H1 (cell line): ENCODE results near the gene CUBN. TPM values are rescaled to one million over a fixed set of nuclear protein-coding genes. Genes with fewer than 3 reads are reported as not detected.

Experiments
- CTCF ChIA-PET: fragments of 300-600 bp; sonication (Branson Sonifier 250); formaldehyde crosslinking; loops from one replicate; lab custom pipeline; 2021; ENCODE audit not compliant: partially characterized antibody; lab: Charles Lee
- POLR2A ChIA-PET: fragments of 300-600 bp; sonication (Branson Sonifier 250); formaldehyde crosslinking; loops from one replicate; lab custom pipeline; 2021; ENCODE audit warnings: inconsistent platforms; ENCODE audit not compliant: partially characterized antibody; lab: Charles Lee
- DNase-seq, 2 experiments: peaks; one replicate each; pipeline versions ENCODE4 v3.0.0 to v3.0.0-alpha.2; 2010 to 2022; ENCODE audit warnings: low spot score in 2 of 2, low read depth in 1 of 2, mixed read lengths in 1 of 2
- FAIRE-seq: peaks from 2 replicates; lab custom pipeline; 2011; peaks lifted over from hg19 to GRCh38; lab: Jason Lieb, UNC
- H2AFZ ChIP-seq: 2 replicates; pipeline ENCODE4 v1.8.1; 2012; ENCODE audit warnings: low read length, inconsistent platforms
- H2AK5ac ChIP-seq: 2 replicates; pipeline ENCODE4 v1.6.1; 2013; ENCODE audit warnings: low read depth, low read length
- H2BK120ac ChIP-seq: replicated peaks from 2 replicates; pipeline ENCODE3; 2013; ENCODE audit warnings: low read depth, low read length, inconsistent platforms
- H2BK12ac ChIP-seq: 2 replicates; pipeline ENCODE4 v1.6.1; 2013; ENCODE audit warnings: low read depth, low read length
- H2BK15ac ChIP-seq: 2 replicates; pipeline ENCODE4 v1.6.1; 2013; ENCODE audit warnings: low read length
- H2BK20ac ChIP-seq: 2 replicates; pipeline ENCODE4 v1.6.1; 2013; ENCODE audit warnings: low read length
- H2BK5ac ChIP-seq: 2 replicates; pipeline ENCODE4 v1.6.1; 2013; ENCODE audit warnings: low read depth, low read length
- H3K14ac ChIP-seq: 2 replicates; pipeline ENCODE4 v1.6.1; 2013; ENCODE audit warnings: inconsistent platforms; ENCODE audit not compliant: insufficient read length
- H3K18ac ChIP-seq: 2 replicates; pipeline ENCODE4 v1.6.1; 2013; ENCODE audit warnings: low read length; ENCODE audit errors: extremely low read depth
- H3K23ac ChIP-seq: 2 replicates; pipeline ENCODE4 v1.6.1; 2013; ENCODE audit warnings: inconsistent platforms; ENCODE audit not compliant: insufficient read length
- H3K23me2 ChIP-seq: 2 replicates; pipeline ENCODE4 v1.6.1; 2013; ENCODE audit warnings: low read depth, low read length
- H3K27ac ChIP-seq: 2 replicates; pipeline ENCODE4 v1.6.1; 2011; ENCODE audit warnings: low read depth, low read length, inconsistent platforms
- H3K27me3 ChIP-seq, 4 experiments: replicated peaks in 1 of 4; 1 replicate in 1 of 4; 2 replicates in 3 of 4; pipeline versions ENCODE4 v1.6.1 to v1.8.1; 2011 to 2013; ENCODE audit warnings: low read length in 3 of 4, mild to moderate bottlenecking in 3 of 4, inconsistent platforms in 2 of 4, mixed read lengths in 2 of 4, moderate library complexity in 1 of 4; ENCODE audit not compliant: control insufficient read depth in 3 of 4, insufficient read depth in 3 of 4; ENCODE audit errors: extremely low read depth in 1 of 4
- H3K36me3 ChIP-seq, 4 experiments: 2 replicates each; pipeline versions ENCODE4 v1.6.1 to v1.8.1; 2011 to 2013; ENCODE audit warnings: mild to moderate bottlenecking in 4 of 4, low read length in 3 of 4, moderate library complexity in 2 of 4, control low read depth in 1 of 4, inconsistent platforms in 1 of 4; ENCODE audit not compliant: insufficient read depth in 4 of 4, control insufficient read depth in 2 of 4
- H3K4ac ChIP-seq: replicated peaks from 2 replicates; pipeline ENCODE3; 2013; ENCODE audit warnings: low read length, low read depth, mixed read lengths, inconsistent platforms; ENCODE audit not compliant: insufficient read length
- H3K4me1 ChIP-seq, 4 experiments: replicated peaks in 1 of 4; 1 replicate in 1 of 4; 2 replicates in 3 of 4; pipeline versions ENCODE4 v1.6.1 to v1.8.1; 2011 to 2013; ENCODE audit warnings: low read length in 3 of 4, inconsistent platforms in 2 of 4, mixed read lengths in 1 of 4; ENCODE audit not compliant: insufficient read depth in 4 of 4, control insufficient read depth in 3 of 4
- H3K4me2 ChIP-seq, 2 experiments: 2 replicates each; pipeline versions ENCODE4 v1.6.1 to v1.8.1; 2011 to 2013; ENCODE audit warnings: low read depth in 2 of 2, low read length in 2 of 2, control low read depth in 1 of 2, inconsistent platforms in 1 of 2, mild to moderate bottlenecking in 1 of 2; ENCODE audit not compliant: insufficient read depth in 1 of 2
- H3K4me3 ChIP-seq, 4 experiments: fragments of 200-600, 300-600 bp in 1 of 4; sonication (generic), shearing (Covaris generic), sonication (Bioruptor Twin) in 1 of 4; 2 replicates each; pipeline versions ENCODE4 v1.5.1 to v1.8.1; 2011 to 2016; ENCODE audit warnings: low read length in 4 of 4, low read depth in 3 of 4, control low read depth in 2 of 4, inconsistent platforms in 2 of 4, mild to moderate bottlenecking in 2 of 4, mixed read lengths in 1 of 4, moderate library complexity in 1 of 4; ENCODE audit not compliant: insufficient read depth in 2 of 4; ENCODE audit errors: extremely low read depth in 1 of 4
- H3K56ac ChIP-seq: replicated peaks from 2 replicates; pipeline ENCODE3; 2013; ENCODE audit warnings: low read depth, mild to moderate bottlenecking, mixed read lengths, low read length, inconsistent platforms; ENCODE audit not compliant: insufficient read length
- H3K79me1 ChIP-seq: 2 replicates; pipeline ENCODE4 v1.6.1; 2013; ENCODE audit warnings: low read depth, low read length, control low read depth
- H3K79me2 ChIP-seq, 2 experiments: 2 replicates each; pipeline versions ENCODE4 v1.6.1 to v1.8.1; 2012 to 2013; ENCODE audit warnings: low read length in 2 of 2, mild to moderate bottlenecking in 2 of 2, inconsistent platforms in 1 of 2; ENCODE audit not compliant: insufficient read depth in 2 of 2, control insufficient read depth in 1 of 2
- H3K9ac ChIP-seq, 4 experiments: replicated peaks in 1 of 4; 1 replicate in 1 of 4; 2 replicates in 3 of 4; pipeline versions ENCODE4 v1.6.1 to v1.8.1; 2011 to 2013; ENCODE audit warnings: low read depth in 3 of 4, low read length in 3 of 4, control low read depth in 2 of 4, mild to moderate bottlenecking in 2 of 4, moderate library complexity in 2 of 4, inconsistent platforms in 1 of 4; ENCODE audit errors: extremely low read depth in 1 of 4
- H3K9me3 ChIP-seq, 2 experiments: 2 replicates each; pipeline versions ENCODE4 v1.6.1 to v1.8.1; 2012 to 2013; ENCODE audit warnings: mild to moderate bottlenecking in 2 of 2, moderate library complexity in 2 of 2, control low read depth in 1 of 2, inconsistent platforms in 1 of 2, low read depth in 1 of 2, low read length in 1 of 2, mixed read lengths in 1 of 2; ENCODE audit not compliant: insufficient read depth in 2 of 2
- H4K20me1 ChIP-seq, 2 experiments: replicated peaks in 1 of 2; 2 replicates each; pipeline versions ENCODE3 to v1.8.1; 2011 to 2013; ENCODE audit warnings: inconsistent platforms in 2 of 2, low read length in 2 of 2, mild to moderate bottlenecking in 1 of 2; ENCODE audit not compliant: insufficient read depth in 2 of 2, control insufficient read depth in 1 of 2
- H4K5ac ChIP-seq: 2 replicates; pipeline ENCODE4 v1.6.1; 2013; ENCODE audit warnings: low read length, low read depth, mixed read lengths, inconsistent platforms; ENCODE audit not compliant: insufficient read length
- H4K8ac ChIP-seq: 2 replicates; pipeline ENCODE4 v1.8.0; 2013; ENCODE audit warnings: mild to moderate bottlenecking, moderate library complexity, low read length, inconsistent platforms; ENCODE audit not compliant: insufficient read depth; ENCODE audit errors: extremely low read depth
- H4K91ac ChIP-seq: replicated peaks from 2 replicates; pipeline ENCODE3; 2013; ENCODE audit warnings: low read length, mixed read lengths, inconsistent platforms; ENCODE audit not compliant: insufficient read length
- CBX8 ChIP-seq: fragments of 300-800, 300-1000 bp; sonication (generic); IDR thresholded peaks from 2 replicates; pipeline ENCODE4 v1.7.1; 2016; ENCODE audit warnings: low read depth, low read length, borderline replicate concordance
- CEBPB ChIP-seq: IDR thresholded peaks from 2 replicates; pipeline ENCODE4 v1.6.1; 2012; ENCODE audit warnings: low read depth, low read length
- CREB1 ChIP-seq: IDR thresholded peaks from 2 replicates; pipeline ENCODE4 v1.6.1; 2012; ENCODE audit warnings: inconsistent platforms
- HDAC2 ChIP-seq, 2 experiments: fragments of 300-600 bp in 1 of 2; sonication (generic) in 1 of 2; IDR thresholded peaks; 2 replicates each; pipeline ENCODE4 v1.6.1; 2011 to 2012; ENCODE audit warnings: low read depth in 2 of 2, low read length in 2 of 2, mild to moderate bottlenecking in 2 of 2, moderate library complexity in 2 of 2, borderline replicate concordance in 1 of 2, inconsistent platforms in 1 of 2
- HDAC6 ChIP-seq: IDR thresholded peaks from one replicate; pipeline ENCODE4 v1.7.1; 2012; ENCODE audit warnings: low read depth, mild to moderate bottlenecking, inconsistent platforms, low read length, moderate library complexity
- JUND ChIP-seq: IDR thresholded peaks from 2 replicates; pipeline ENCODE4 v1.6.1; 2011; ENCODE audit warnings: mild to moderate bottlenecking, improper control_type of control experiment, low read length
- NANOG ChIP-seq: IDR thresholded peaks from 2 replicates; pipeline ENCODE4 v1.6.1; 2011; ENCODE audit warnings: low read length, low read depth, mild to moderate bottlenecking, inconsistent platforms; ENCODE audit not compliant: insufficient read depth, poor library complexity, severe bottlenecking
- POU5F1 ChIP-seq: IDR thresholded peaks from 2 replicates; pipeline ENCODE4 v1.6.1; 2011; ENCODE audit warnings: low read depth, mild to moderate bottlenecking, low read length, moderate library complexity
- SIX5 ChIP-seq: IDR thresholded peaks from 2 replicates; pipeline ENCODE4 v1.6.1; 2011; ENCODE audit warnings: mild to moderate bottlenecking, low read depth, low read length
- WGBS, 2 experiments: shearing (Covaris generic) in 1 of 2; methylation state at CpG; one replicate each; pipeline versions ENCODE4 v1.1.6 to v1.1.7; 2013 to 2015; ENCODE audit warnings: low lambda C conversion rate in 2 of 2, mixed read lengths in 2 of 2, inconsistent platforms in 1 of 2, low coverage in 1 of 2, missing lambda C conversion rate in 1 of 2; ENCODE audit not compliant: insufficient replicate concordance in 2 of 2, insufficient coverage in 1 of 2, insufficient read length in 1 of 2; ENCODE audit errors: extremely low coverage in 1 of 2, missing lambda C conversion rate in 1 of 2; 5-methylcytosine and 5-hydroxymethylcytosine counted together
- polyA plus RNA-seq, 7 experiments: library from polyadenylated mRNA; depleted of rRNA in 3 of 7; stranded (reverse) in 5 of 7; unstranded in 2 of 7; fragments of >200 nt in 5 of 7; fragments of 200-250 nt in 2 of 7; gene quantifications; 1 replicate in 5 of 7; 2 replicates in 1 of 7; 4 replicates in 1 of 7; pipeline versions ENCODE4 v1.2.1 to v1.2.3, GENCODE V29; 2011 to 2013; ENCODE audit warnings: missing spikeins in 2 of 7, mixed read lengths in 2 of 7
- total RNA-seq: library from RNA; stranded (reverse); fragmentation: NEBNext Ultra II Directional; extraction: Animal tissue kit (Norgen Biotek cat#: 25700); gene quantifications from 2 replicates; pipeline ENCODE4 v1.2.1, GENCODE V29; 2021

The CUBN gene
- total and polyA plus RNA-seq, 2 of the 8 experiments (the other 6 are each of a cell fraction or from before 2014, with no cell fraction given), result 0.04 to 0.08 TPM

DNA sequence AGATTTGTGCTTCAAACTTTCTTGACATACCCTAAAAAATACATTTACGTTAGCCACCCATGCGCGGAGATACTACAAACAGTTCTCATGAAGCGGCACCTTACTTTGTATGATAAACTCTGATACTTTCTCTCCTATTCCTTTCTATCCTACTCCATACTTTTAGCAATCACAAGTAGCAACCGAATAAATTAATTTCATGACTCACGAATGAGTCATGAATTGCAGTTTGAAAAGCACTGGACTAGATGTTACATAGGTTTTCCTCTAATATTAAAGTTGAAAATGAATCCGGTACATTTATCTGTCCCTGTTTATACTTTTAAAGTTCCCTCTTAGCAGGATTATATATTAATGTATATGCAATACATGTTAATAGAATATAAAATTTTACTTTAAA, 67.6 kb downstream of the CUBN start:
- no peak overlapping the region for H3K4me3 ChIP-seq
- no peaks in the 10 kb centered on the region for H3K9me3 ChIP-seq
- H2BK12ac ChIP-seq, result no peak overlapping the region
- TF ChIP-seq CEBPB (no peak), CREB1 (no peak), NANOG (no peak), CBX8 (no peak), JUND (no peak), HDAC6 (no peak), SIX5 (no peak), HDAC2 (IDR thresholded peaks at IDR 0.05; ENCODE audit: borderline replicate concordance in 1 of 2, low read depth in 2 of 2, low read length in 2 of 2) (no peak), POU5F1 (no peak)
- H3K79me1 ChIP-seq, result no peaks in the 10 kb centered on the region
- H3K27me3 ChIP-seq, result no peaks in the 10 kb centered on the region
- no peak overlapping the region for H3K14ac ChIP-seq
- WGBS, 2 experiments, result 92% methylated on average over 7 of the region's 7 CpGs; no CpG with 5 or more reads in 1 of the 2 experiments
- no peak overlapping the region for H3K9ac ChIP-seq
- no peak overlapping the region for H2BK120ac ChIP-seq
- no peaks in the 10 kb centered on the region for H3K79me2 ChIP-seq
- no peak overlapping the region for H3K56ac ChIP-seq
- DNase-seq (no peak), FAIRE-seq (no peak)
- H4K91ac ChIP-seq, result no peak overlapping the region
- H3K23me2 ChIP-seq, result no peaks in the 10 kb centered on the region
- H4K8ac ChIP-seq, result no peak overlapping the region
- no peak overlapping the region for H4K5ac ChIP-seq
- no peaks in the 10 kb centered on the region for H3K36me3 ChIP-seq
- no peak overlapping the region for H2BK20ac ChIP-seq
- no peak overlapping the region for H2BK15ac ChIP-seq
- no peak overlapping the region for H3K27ac ChIP-seq
- H2BK5ac ChIP-seq, result no peak overlapping the region
- H3K4me1 ChIP-seq, result peaks cover 0 to 9% (median 0%) of the 10 kb centered on the region in 4 experiments; a peak in 1 of 7 replicates
- CTCF ChIA-PET, result interaction anchor here (0.9 to 1.3 kb wide), 2 partner anchors 168 to 195 kb away, joined by 3 to 4 read pairs; no protein-coding TSS in a partner anchor
- no peak overlapping the region for H2AK5ac ChIP-seq
- H2AFZ ChIP-seq, result no peak overlapping the region
- H3K18ac ChIP-seq, result no peak overlapping the region
- POLR2A ChIA-PET, result interaction anchor here (1.1 kb wide), 1 partner anchor 170 kb away, joined by 3 read pairs; no protein-coding TSS in a partner anchor
- H3K4me2 ChIP-seq, result no peak overlapping the region
- no peak overlapping the region for H3K4ac ChIP-seq
- H3K23ac ChIP-seq, result no peak overlapping the region
- H4K20me1 ChIP-seq, result no peaks in the 10 kb centered on the region
